ENCODE results near the gene GABRB2. TPM values are rescaled to one million over a fixed set of nuclear protein-coding genes. Genes with fewer than 3 reads are reported as not detected.

The GABRB2 gene
- 4.7 and 5.3 TPM in 2 replicates for total RNA-seq (2014; rRNA removed; shearing (Covaris generic))

GRCh38 chr5:161546470-161547301, at the start of gene GABRB2:
TSS of gene GABRB2 (minus strand) at chr5:161546725. CDS start at chr5:161546643, 82 bp downstream.
- Histone ChIP-seq H3K36me3 (replicated peaks; ENCODE audit: control insufficient read depth, insufficient read depth, low read length) (no peaks in the 10 kb centered on the region), H3K4me3 (ENCODE audit: insufficient read depth, low read depth, low read length) (peak within 1 kb of the TSS; percentile 58), H3K27me3 (ENCODE audit: control insufficient read depth, insufficient read depth, low read length) (peaks cover 57% of the 10 kb centered on the region)
- peak; percentile 56 for DNase-seq

- Histone ChIP-seq H3K4me3 (ENCODE audit: insufficient read depth, low read depth, low read length) (no peak overlapping the region), H3K27me3 (ENCODE audit: control insufficient read depth, insufficient read depth, low read length) (peaks cover 1% of the 10 kb centered on the region; the same call in 1 of the 2 replicates), H3K36me3 (replicated peaks; ENCODE audit: control insufficient read depth, insufficient read depth, low read length) (no peaks in the 10 kb centered on the region)
- no peak for DNase-seq
Observed at GRCh38 chr5:161585798-161586197, 39.3 kb upstream of the GABRB2 start.

- H3K4me3 ChIP-seq (ENCODE audit: insufficient read depth, low read depth, low read length), result no peak overlapping the region
- H3K27me3 ChIP-seq (ENCODE audit: control insufficient read depth, insufficient read depth, low read length), result peaks cover 1% of the 10 kb centered on the region; the same call in 1 of the 2 replicates
- no peaks in the 10 kb centered on the region for H3K36me3 ChIP-seq (replicated peaks; ENCODE audit: control insufficient read depth, insufficient read depth, low read length)
- no peak for DNase-seq
Observed at GRCh38 chr5:161580621-161581020, 34.1 kb upstream of the GABRB2 start.

GRCh38 chr5:161572914-161573313, 26.4 kb upstream of the GABRB2 start:
- no peaks in the 10 kb centered on the region for H3K27me3 ChIP-seq (ENCODE audit: control insufficient read depth, insufficient read depth, low read length)
- DNase-seq, result no peak
- H3K4me3 ChIP-seq (ENCODE audit: insufficient read depth, low read depth, low read length), result no peak overlapping the region
- H3K36me3 ChIP-seq (replicated peaks; ENCODE audit: control insufficient read depth, insufficient read depth, low read length), result no peaks in the 10 kb centered on the region

- H3K4me3 ChIP-seq (ENCODE audit: insufficient read depth, low read depth, low read length), result no peak overlapping the region
- DNase-seq, result no peak
- no peaks in the 10 kb centered on the region for H3K36me3 ChIP-seq (replicated peaks; ENCODE audit: control insufficient read depth, insufficient read depth, low read length)
- no peaks in the 10 kb centered on the region for H3K27me3 ChIP-seq (ENCODE audit: control insufficient read depth, insufficient read depth, low read length)
Observed at GRCh38 chr5:161566081-161566480, 19.6 kb upstream of the GABRB2 start.

- no peak for DNase-seq
- Histone ChIP-seq H3K36me3 (replicated peaks; ENCODE audit: control insufficient read depth, insufficient read depth, low read length) (no peaks in the 10 kb centered on the region), H3K4me3 (ENCODE audit: insufficient read depth, low read depth, low read length) (no peak overlapping the region), H3K27me3 (ENCODE audit: control insufficient read depth, insufficient read depth, low read length) (no peaks in the 10 kb centered on the region)
Observed at GRCh38 chr5:161562446-161562845, 15.9 kb upstream of the GABRB2 start.

GRCh38 chr5:161549106-161549505, 2.6 kb upstream of the GABRB2 start:
- no peaks in the 10 kb centered on the region for H3K36me3 ChIP-seq (replicated peaks; ENCODE audit: control insufficient read depth, insufficient read depth, low read length)
- peak overlapping the region; percentile 58 for H3K4me3 ChIP-seq (ENCODE audit: insufficient read depth, low read depth, low read length)
- peaks cover 54% of the 10 kb centered on the region for H3K27me3 ChIP-seq (ENCODE audit: control insufficient read depth, insufficient read depth, low read length)
- no peak for DNase-seq

GRCh38 chr5:161548487-161549094, 2.1 kb upstream of the GABRB2 start:
- H3K4me3 ChIP-seq (ENCODE audit: insufficient read depth, low read depth, low read length), result peak overlapping the region; percentile 58
- H3K27me3 ChIP-seq (ENCODE audit: control insufficient read depth, insufficient read depth, low read length), result peaks cover 57% of the 10 kb centered on the region
- no peaks in the 10 kb centered on the region for H3K36me3 ChIP-seq (replicated peaks; ENCODE audit: control insufficient read depth, insufficient read depth, low read length)
- DNase-seq, result peak; percentile 70

GRCh38 chr5:161547738-161548486, 1.4 kb upstream of the GABRB2 start:
- H3K4me3 ChIP-seq (ENCODE audit: insufficient read depth, low read depth, low read length), result peak overlapping the region; percentile 58
- DNase-seq, result peak; percentile 69
- no peaks in the 10 kb centered on the region for H3K36me3 ChIP-seq (replicated peaks; ENCODE audit: control insufficient read depth, insufficient read depth, low read length)
- peaks cover 57% of the 10 kb centered on the region for H3K27me3 ChIP-seq (ENCODE audit: control insufficient read depth, insufficient read depth, low read length)

GRCh38 chr5:161547406-161547737, 847 bp upstream of the GABRB2 start:
- H3K36me3 ChIP-seq (replicated peaks; ENCODE audit: control insufficient read depth, insufficient read depth, low read length), result no peaks in the 10 kb centered on the region
- DNase-seq, result no peak
- peaks cover 57% of the 10 kb centered on the region for H3K27me3 ChIP-seq (ENCODE audit: control insufficient read depth, insufficient read depth, low read length)
- peak overlapping the region; percentile 58 for H3K4me3 ChIP-seq (ENCODE audit: insufficient read depth, low read depth, low read length)

- peaks cover 57% of the 10 kb centered on the region for H3K27me3 ChIP-seq (ENCODE audit: control insufficient read depth, insufficient read depth, low read length)
- H3K4me3 ChIP-seq (ENCODE audit: insufficient read depth, low read depth, low read length), result no peak overlapping the region; the same call in 1 of the 2 replicates
- no peak for DNase-seq
- no peaks in the 10 kb centered on the region for H3K36me3 ChIP-seq (replicated peaks; ENCODE audit: control insufficient read depth, insufficient read depth, low read length)
Observed at GRCh38 chr5:161546095-161546469, 443 bp downstream of the GABRB2 start.

GRCh38 chr5:161545344-161546094, 1.0 kb downstream of the GABRB2 start:
- no peaks in the 10 kb centered on the region for H3K36me3 ChIP-seq (replicated peaks; ENCODE audit: control insufficient read depth, insufficient read depth, low read length)
- peak; percentile 6 for DNase-seq
- H3K27me3 ChIP-seq (ENCODE audit: control insufficient read depth, insufficient read depth, low read length), result peaks cover 57% of the 10 kb centered on the region
- no peak overlapping the region; the same call in 1 of the 2 replicates for H3K4me3 ChIP-seq (ENCODE audit: insufficient read depth, low read depth, low read length)

- Histone ChIP-seq H3K4me3 (ENCODE audit: insufficient read depth, low read depth, low read length) (no peak overlapping the region), H3K27me3 (ENCODE audit: control insufficient read depth, insufficient read depth, low read length) (peaks cover 48% of the 10 kb centered on the region), H3K36me3 (replicated peaks; ENCODE audit: control insufficient read depth, insufficient read depth, low read length) (no peaks in the 10 kb centered on the region)
- peak; percentile 48 for DNase-seq
Observed at GRCh38 chr5:161544350-161544765, 2.2 kb downstream of the GABRB2 start.

- Histone ChIP-seq H3K36me3 (replicated peaks; ENCODE audit: control insufficient read depth, insufficient read depth, low read length) (no peaks in the 10 kb centered on the region), H3K4me3 (ENCODE audit: insufficient read depth, low read depth, low read length) (no peak overlapping the region), H3K27me3 (ENCODE audit: control insufficient read depth, insufficient read depth, low read length) (peaks cover 3% of the 10 kb centered on the region; the same call in 1 of the 2 replicates)
- DNase-seq, result no peak
Observed at GRCh38 chr5:161539016-161539415, 7.5 kb downstream of the GABRB2 start.
